ENCODE measurements around the gene SPATA24. TPM values are rescaled to one million over a fixed set of nuclear protein-coding genes. Genes with fewer than 3 reads are reported as not detected.

SPATA24 gene
- total and polyA plus RNA-seq, 8 donors: 3.6 to 10.3 (median 8.4) TPM

- Histone ChIP-seq H3K36me3 (no peaks in the 10 kb centered on the region), H3K27ac (no peak overlapping the region), H3K9me3 (no peaks in the 10 kb centered on the region), H3K4me1 (peaks cover 7 to 8% of the 10 kb centered on the region in 2 donors), H3K27me3 (no peaks in the 10 kb centered on the region), H3K4me3 (no peak overlapping the region)
- ATAC-seq (peak; percentile 30), DNase-seq (no peak)
- no peak for TF ChIP-seq CTCF (IDR thresholded peaks at IDR 0.05)
- intact Hi-C loops (cut with DNase I): no loop called here
Observed at GRCh38 chr5:139416651-139417050, 12.8 kb upstream of the SPATA24 start.

GRCh38 chr5:139415869-139416268, 12.0 kb upstream of the SPATA24 start:
- intact Hi-C loops (cut with DNase I): no loop called here
- Histone ChIP-seq H3K4me3 (no peak overlapping the region), H3K27ac (no peak overlapping the region), H3K36me3 (no peaks in the 10 kb centered on the region), H3K27me3 (no peaks in the 10 kb centered on the region), H3K4me1 (peaks cover 7 to 8% of the 10 kb centered on the region in 2 donors), H3K9me3 (no peaks in the 10 kb centered on the region)
- no peak for TF ChIP-seq CTCF (IDR thresholded peaks at IDR 0.05)
- ATAC-seq (no peak), DNase-seq (no peak)

- Histone ChIP-seq H3K4me1 (peaks cover 7 to 8% of the 10 kb centered on the region in 2 donors), H3K9me3 (no peaks in the 10 kb centered on the region), H3K27ac (no peak overlapping the region), H3K36me3 (no peaks in the 10 kb centered on the region), H3K4me3 (no peak overlapping the region), H3K27me3 (no peaks in the 10 kb centered on the region)
- no peak for TF ChIP-seq CTCF (IDR thresholded peaks at IDR 0.05)
- no peak for DNase-seq
- no peak for ATAC-seq
- intact Hi-C loops (cut with DNase I): no loop called here
Observed at GRCh38 chr5:139415221-139415861, 11.5 kb upstream of the SPATA24 start.

GRCh38 chr5:139414581-139415130, 10.8 kb upstream of the SPATA24 start:
- Histone ChIP-seq H3K4me3 (no peak overlapping the region), H3K9me3 (no peaks in the 10 kb centered on the region), H3K36me3 (no peaks in the 10 kb centered on the region), H3K27ac (no peak overlapping the region), H3K27me3 (no peaks in the 10 kb centered on the region), H3K4me1 (peaks cover 7 to 8% of the 10 kb centered on the region in 2 donors)
- intact Hi-C loops (cut with DNase I): no loop called here
- DNase-seq (no peak), ATAC-seq (no peak)
- no peak for TF ChIP-seq CTCF (IDR thresholded peaks at IDR 0.05)

GRCh38 chr5:139413963-139414362, 10.1 kb upstream of the SPATA24 start:
- DNase-seq (no peak), ATAC-seq (no peak)
- Histone ChIP-seq H3K4me3 (no peak overlapping the region), H3K27me3 (no peaks in the 10 kb centered on the region), H3K27ac (no peak overlapping the region), H3K9me3 (no peaks in the 10 kb centered on the region), H3K36me3 (no peaks in the 10 kb centered on the region), H3K4me1 (peaks cover 7 to 8% of the 10 kb centered on the region in 2 donors)
- intact Hi-C loops (cut with DNase I): no loop called here
- no peak for TF ChIP-seq CTCF (IDR thresholded peaks at IDR 0.05)

Measured in left lung (tissue), 10 donors.